Peyer's patch (tissue), 4 donors: ENCODE data around the gene FAM120A.

Source experiments
- POLR2A ChIP-seq, 2 donors: fragments of 450-650 bp; IDR thresholded peaks; one replicate each; pipeline ENCODE4 v1.5.1; 2017; ENCODE audit warnings: antibody characterized with exemption in 2 of 2, mild to moderate bottlenecking in 2 of 2, moderate library complexity in 2 of 2
- TF ChIP-seq, protein P1 (sequence below), 6 experiments: fragments of 450-650 bp in 4 of 6; fragments of 200-600 bp in 2 of 6; sonication (generic) in 1 of 6; IDR thresholded peaks; one replicate each; pipeline ENCODE4 v1.5.1; 2017 to 2019; ENCODE audit warnings: antibody characterized with exemption in 6 of 6, mild to moderate bottlenecking in 3 of 6, moderate library complexity in 1 of 6

DNA sequence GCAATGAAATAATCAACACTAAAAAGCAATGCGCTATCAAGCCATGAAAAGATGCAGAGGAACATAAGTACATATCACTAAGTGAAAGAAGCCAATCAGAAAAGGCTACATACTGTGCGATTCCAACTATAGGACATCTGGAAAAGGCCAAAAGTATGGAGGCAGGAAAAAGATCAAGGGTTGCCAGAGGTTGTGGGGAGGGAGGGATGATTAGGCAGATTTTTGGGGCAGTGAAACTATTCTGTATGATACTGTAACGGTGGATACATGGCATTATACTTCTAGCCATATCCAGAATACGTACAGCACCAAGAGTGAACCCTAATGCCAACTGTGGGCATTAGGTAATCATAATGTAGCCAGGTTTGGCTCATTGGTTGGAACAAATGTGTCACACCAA is 51.9 kb downstream of the FAM120A start:
- TF ChIP-seq, protein P1, sequence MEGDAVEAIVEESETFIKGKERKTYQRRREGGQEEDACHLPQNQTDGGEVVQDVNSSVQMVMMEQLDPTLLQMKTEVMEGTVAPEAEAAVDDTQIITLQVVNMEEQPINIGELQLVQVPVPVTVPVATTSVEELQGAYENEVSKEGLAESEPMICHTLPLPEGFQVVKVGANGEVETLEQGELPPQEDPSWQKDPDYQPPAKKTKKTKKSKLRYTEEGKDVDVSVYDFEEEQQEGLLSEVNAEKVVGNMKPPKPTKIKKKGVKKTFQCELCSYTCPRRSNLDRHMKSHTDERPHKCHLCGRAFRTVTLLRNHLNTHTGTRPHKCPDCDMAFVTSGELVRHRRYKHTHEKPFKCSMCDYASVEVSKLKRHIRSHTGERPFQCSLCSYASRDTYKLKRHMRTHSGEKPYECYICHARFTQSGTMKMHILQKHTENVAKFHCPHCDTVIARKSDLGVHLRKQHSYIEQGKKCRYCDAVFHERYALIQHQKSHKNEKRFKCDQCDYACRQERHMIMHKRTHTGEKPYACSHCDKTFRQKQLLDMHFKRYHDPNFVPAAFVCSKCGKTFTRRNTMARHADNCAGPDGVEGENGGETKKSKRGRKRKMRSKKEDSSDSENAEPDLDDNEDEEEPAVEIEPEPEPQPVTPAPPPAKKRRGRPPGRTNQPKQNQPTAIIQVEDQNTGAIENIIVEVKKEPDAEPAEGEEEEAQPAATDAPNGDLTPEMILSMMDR (IDR thresholded peaks at IDR 0.05): no peak
- TF ChIP-seq POLR2A (IDR thresholded peaks at IDR 0.05): no peak
